Activated CD4-positive, alpha-beta T cell treated with anti-CD3 and anti-CD28 coated beads, Interleukin-2, amount 50 U/mL, for 48 hours (primary cell): Measurements from ENCODE around the gene CTAGE4.
"Not testable (repeated sequence)": the region's sequence is repeated elsewhere in the genome, so short reads cannot be mapped to it uniquely, and the experiment has no call there.

ENCODE experiments used
- DNase-seq, 2 experiments: peaks; one replicate each; pipeline ENCODE4 v3.0.0-alpha.2; 2020

CTAGE4 gene, protein sequence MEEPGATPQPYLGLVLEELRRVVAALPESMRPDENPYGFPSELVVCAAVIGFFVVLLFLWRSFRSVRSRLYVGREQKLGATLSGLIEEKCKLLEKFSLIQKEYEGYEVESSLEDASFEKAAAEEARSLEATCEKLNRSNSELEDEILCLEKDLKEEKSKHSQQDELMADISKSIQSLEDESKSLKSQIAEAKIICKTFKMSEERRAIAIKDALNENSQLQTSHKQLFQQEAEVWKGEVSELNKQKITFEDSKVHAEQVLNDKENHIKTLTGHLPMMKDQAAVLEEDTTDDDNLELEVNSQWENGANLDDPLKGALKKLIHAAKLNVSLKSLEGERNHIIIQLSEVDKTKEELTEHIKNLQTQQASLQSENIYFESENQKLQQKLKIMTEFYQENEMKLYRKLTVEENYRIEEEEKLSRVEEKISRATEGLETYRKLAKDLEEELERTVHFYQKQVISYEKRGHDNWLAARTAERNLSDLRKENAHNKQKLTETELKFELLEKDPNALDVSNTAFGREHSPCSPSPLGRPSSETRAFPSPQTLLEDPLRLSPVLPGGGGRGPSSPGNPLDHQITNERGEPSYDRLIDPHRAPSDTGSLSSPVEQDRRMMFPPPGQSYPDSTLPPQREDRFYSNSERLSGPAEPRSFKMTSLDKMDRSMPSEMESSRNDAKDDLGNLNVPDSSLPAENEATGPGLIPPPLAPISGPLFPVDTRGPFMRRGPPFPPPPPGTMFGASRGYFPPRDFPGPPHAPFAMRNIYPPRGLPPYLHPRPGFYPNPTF

GRCh38 chr7:144183166-144183565, at the start of gene CTAGE4:
Gene CTAGE4 (plus strand): TSS chr7:144183466. CDS start chr7:144183504, 38 bp downstream.
- DNase-seq: not testable (repeated sequence)

- DNase-seq: no peak
These were observed 49.1 kb upstream of the CTAGE4 start for GRCh38 chr7:144134116-144134515.

- no peak for DNase-seq
These were observed 45.8 kb upstream of the CTAGE4 start for GRCh38 chr7:144137501-144137900.

DNA sequence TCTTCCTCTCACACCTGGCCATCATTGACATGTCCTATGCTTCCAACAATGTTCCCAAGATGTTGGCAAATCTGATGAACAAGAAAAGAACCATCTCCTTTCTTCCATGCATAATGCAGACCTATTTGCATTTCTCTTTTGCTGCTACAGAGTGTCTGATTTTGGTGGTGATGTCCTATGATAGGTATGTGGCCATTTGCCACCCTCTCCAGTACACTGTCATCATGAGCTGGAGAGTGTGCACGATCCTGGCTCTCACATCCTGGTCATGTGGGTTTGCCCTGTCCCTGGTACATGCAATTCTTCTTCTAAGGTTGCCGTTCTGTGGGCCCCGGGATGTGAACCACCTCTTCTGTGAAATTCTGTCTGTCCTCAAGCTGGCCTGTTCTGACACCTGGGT, 41.1 kb upstream of the CTAGE4 start:
- no peak for DNase-seq

DNA sequence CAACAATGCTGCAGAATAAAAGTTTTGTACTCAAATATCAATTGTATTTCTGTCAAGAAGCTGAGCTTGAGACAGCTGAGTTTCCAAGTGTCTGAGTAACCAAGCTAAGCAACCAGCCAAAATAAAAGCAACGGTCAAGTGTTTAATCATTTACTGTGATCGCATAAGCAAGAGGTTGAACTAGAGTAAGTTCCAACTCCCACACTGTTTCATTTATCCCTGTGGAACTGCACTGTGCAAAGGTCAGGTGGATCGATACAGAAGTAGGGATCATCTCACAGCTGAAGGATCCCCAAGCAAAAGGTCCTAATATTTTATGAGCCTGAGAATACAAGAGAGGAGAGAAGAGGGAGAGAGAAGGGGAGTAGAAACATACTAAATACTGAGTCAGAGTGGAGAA, 38.8 kb upstream of the CTAGE4 start:
- DNase-seq: no peak

DNA sequence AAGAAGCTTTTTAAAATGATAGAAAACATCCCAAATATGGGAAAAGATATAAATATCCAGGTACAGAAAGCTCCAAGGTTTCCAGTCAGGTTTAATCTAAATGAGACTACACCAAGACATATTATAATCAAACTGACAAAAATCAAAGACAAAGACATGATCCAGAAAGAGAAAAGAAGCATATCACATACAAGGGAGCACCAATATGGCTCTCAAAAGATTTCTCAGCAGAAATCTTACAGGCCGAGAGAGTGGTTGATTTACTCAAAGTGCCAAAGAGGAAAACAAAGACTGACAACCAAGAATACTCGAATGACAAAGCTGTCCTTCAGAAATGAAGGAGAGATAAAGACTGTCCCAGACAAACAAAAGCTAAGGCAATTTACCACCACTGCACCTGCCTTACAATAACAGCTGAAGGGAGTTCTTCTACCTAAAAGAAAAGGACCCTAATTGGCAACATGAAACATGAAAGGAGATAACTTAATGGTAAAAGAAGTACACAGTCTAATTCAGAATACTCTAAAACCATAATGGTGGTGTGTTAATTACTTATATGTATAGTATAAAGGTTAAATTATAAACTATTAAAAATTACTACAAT, 34.9 kb upstream of the CTAGE4 start:
- DNase-seq: no peak

DNA sequence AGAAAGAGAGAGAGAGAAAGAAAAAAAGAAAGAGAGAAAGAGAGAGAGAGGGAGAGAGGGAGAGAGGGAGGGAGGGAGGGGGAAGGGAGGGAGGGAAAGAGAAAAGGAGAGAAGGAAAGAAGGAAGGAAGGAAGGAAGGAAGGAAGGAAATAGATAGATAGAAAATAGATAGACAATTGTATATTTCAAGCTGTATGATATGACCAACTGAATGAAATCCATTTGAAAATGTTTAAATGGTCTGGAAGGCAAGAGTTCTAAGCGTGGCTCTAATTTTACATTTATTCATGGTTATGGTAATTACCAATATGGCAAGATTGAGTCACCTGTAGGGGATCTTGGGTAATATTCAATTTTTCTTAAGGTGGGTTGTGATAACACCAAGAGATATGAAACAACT, 24.4 kb upstream of the CTAGE4 start:
- DNase-seq: no peak

- DNase-seq: no peak
These were observed 18.5 kb upstream of the CTAGE4 start for GRCh38 chr7:144164784-144165183.

- DNase-seq: not testable (repeated sequence)
These were observed 11.5 kb upstream of the CTAGE4 start for GRCh38 chr7:144171594-144172350.

GRCh38 chr7:144174613-144175012, 8.7 kb upstream of the CTAGE4 start:
- DNase-seq: no peak

DNA sequence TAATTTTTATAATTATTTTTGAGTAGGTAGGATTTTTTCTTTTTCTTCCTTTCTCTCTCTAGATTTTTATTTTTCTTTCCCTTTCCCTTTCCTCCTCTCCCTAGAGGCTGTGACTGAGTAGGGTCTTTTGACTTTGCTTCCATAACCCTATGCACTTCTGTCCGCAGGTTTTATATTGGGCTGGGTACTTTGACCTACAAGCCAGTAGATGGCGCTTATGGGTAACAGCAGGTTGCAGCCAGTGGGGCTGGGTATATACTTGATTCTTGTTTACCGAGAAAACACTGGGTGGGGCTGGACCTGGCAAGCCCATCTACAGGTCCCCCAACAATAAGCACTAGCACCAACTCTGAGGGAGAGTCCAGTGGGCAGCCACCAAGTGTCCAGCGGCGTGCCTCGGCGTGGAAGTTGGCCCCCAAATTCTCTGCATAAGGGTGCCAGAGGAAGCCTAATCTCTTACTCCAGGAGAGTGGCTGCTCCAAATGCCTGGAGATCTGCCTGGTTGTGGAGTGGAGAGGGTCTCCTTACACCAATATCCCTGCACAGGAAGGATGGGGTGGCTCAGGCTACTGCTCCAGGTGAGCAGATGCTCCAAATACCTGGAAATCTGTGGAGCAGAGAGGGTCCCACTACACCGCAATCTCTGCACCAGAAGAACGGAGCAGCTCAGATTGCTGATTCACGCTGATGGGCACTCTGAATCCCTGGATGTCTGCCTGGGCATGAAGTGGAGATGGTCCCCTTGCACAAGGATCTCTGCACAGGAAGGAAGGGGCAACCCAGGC, 4.7 kb upstream of the CTAGE4 start:
- DNase-seq: not testable (repeated sequence)

GRCh38 chr7:144179165-144179479, 4.1 kb upstream of the CTAGE4 start:
- DNase-seq: not testable (repeated sequence)

- not testable (repeated sequence) for DNase-seq
These were observed 4.6 kb downstream of the CTAGE4 start for GRCh38 chr7:144187848-144188247.

GRCh38 chr7:144188578-144189171, 5.4 kb downstream of the CTAGE4 start:
- not testable (repeated sequence) for DNase-seq

- not testable (repeated sequence) for DNase-seq
These were observed 10.5 kb downstream of the CTAGE4 start for GRCh38 chr7:144193782-144194181.

DNA sequence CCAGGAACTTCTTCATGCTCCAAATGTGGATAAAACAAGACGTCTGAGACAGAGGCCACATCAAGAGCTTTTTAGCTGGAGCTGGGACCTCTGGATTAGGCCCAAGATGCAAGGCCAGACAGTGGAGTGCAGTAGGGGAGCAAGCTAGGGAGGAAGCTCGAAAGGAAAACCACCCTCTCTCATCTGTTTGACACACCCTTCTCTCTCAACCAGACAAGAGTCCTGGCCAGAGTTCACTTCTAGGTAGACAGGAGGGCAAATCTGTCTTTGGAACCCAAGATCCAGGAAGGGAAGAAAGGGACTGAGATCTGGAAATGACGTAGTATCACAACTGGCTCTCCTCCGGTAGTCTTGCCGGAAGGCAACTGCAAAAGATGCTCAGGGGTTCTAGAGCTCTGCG, 11.2 kb downstream of the CTAGE4 start:
- not testable (repeated sequence) for DNase-seq

GRCh38 chr7:144195212-144195872, 12.1 kb downstream of the CTAGE4 start, which contains the start of gene ARHGEF35:
Gene ARHGEF35 (minus strand): TSS chr7:144195833. CDS start chr7:144188383, 7,450 bp downstream.
- not testable (repeated sequence) for DNase-seq

DNA sequence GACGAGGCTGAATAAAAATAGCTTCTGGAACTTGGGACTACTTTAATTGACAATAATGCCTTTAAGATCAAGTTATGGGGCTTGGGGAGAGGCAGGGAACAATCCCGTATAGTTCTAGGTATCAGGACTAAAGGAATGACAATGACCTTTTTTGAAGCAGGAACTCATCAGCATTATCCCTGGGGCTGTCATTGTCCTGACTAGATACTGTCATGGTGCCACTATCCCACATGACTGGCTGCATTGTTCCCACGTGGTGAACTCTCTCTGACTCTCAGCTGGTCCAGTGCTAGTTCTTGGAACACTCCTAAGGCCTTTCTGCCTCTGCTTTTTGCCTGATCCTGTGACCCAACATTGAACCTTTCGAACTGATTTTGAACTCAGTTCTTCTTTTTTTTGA, 15.7 kb downstream of the CTAGE4 start:
- DNase-seq: not testable (repeated sequence)

GRCh38 chr7:144201978-144202377, 18.7 kb downstream of the CTAGE4 start:
- DNase-seq: not testable (repeated sequence)

GRCh38 chr7:144203086-144203485, 19.8 kb downstream of the CTAGE4 start:
- not testable (repeated sequence) for DNase-seq

GRCh38 chr7:144205306-144205705, 22.0 kb downstream of the CTAGE4 start:
- DNase-seq: not testable (repeated sequence)
